Measurements from ENCODE around the gene DTWD1.
"Not testable (repeated sequence)": the region's sequence is repeated elsewhere in the genome, so short reads cannot be mapped to it uniquely, and the experiment has no call there.

Gene DTWD1

GRCh38 chr15:49620658-49621368, at the start of gene DTWD1, which contains the start of gene FAM227B:
TSS of gene DTWD1 (plus strand) at chr15:49621048. CDS start at chr15:49625168, 4,120 bp downstream.
TSS of gene FAM227B (minus strand) at chr15:49620818. CDS start at chr15:49615171, 5,647 bp downstream.
- peak; percentile 93 for DNase-seq (ENCODE audit: low spot score)

- DNase-seq (ENCODE audit: low spot score), result no peak
Measured at GRCh38 chr15:49573421-49573820, 47.4 kb upstream of the DTWD1 start.

- DNase-seq (ENCODE audit: low spot score), result no peak
Measured at GRCh38 chr15:49589030-49589429, 31.8 kb upstream of the DTWD1 start.

GRCh38 chr15:49592829-49593316, 28.0 kb upstream of the DTWD1 start:
- not testable (repeated sequence) for DNase-seq (ENCODE audit: low spot score)

GRCh38 chr15:49604625-49605409, 16.0 kb upstream of the DTWD1 start:
- DNase-seq (ENCODE audit: low spot score), result no peak

- DNase-seq (ENCODE audit: low spot score), result no peak
Measured at GRCh38 chr15:49605588-49605987, 15.3 kb upstream of the DTWD1 start.

- no peak for DNase-seq (ENCODE audit: low spot score)
Measured at GRCh38 chr15:49606594-49606993, 14.3 kb upstream of the DTWD1 start.

GRCh38 chr15:49610157-49610918, 10.5 kb upstream of the DTWD1 start:
- DNase-seq (ENCODE audit: low spot score), result no peak

GRCh38 chr15:49612240-49612639, 8.6 kb upstream of the DTWD1 start:
- not testable (repeated sequence) for DNase-seq (ENCODE audit: low spot score)

GRCh38 chr15:49619226-49619625, 1.6 kb upstream of the DTWD1 start:
- DNase-seq (ENCODE audit: low spot score), result no peak

- peak; percentile 55 for DNase-seq (ENCODE audit: low spot score)
Measured at GRCh38 chr15:49620199-49620598, 649 bp upstream of the DTWD1 start.

- DNase-seq (ENCODE audit: low spot score), result no peak
Measured at GRCh38 chr15:49621401-49621811, 558 bp downstream of the DTWD1 start.

GRCh38 chr15:49621887-49622286, 1.0 kb downstream of the DTWD1 start:
- DNase-seq (ENCODE audit: low spot score), result no peak

- no peak for DNase-seq (ENCODE audit: low spot score)
Measured at GRCh38 chr15:49622561-49622960, 1.7 kb downstream of the DTWD1 start.

GRCh38 chr15:49624056-49624455, 3.2 kb downstream of the DTWD1 start:
- no peak for DNase-seq (ENCODE audit: low spot score)

GRCh38 chr15:49625460-49626036, 4.7 kb downstream of the DTWD1 start:
- no peak for DNase-seq (ENCODE audit: low spot score)

GRCh38 chr15:49627407-49627877, 6.6 kb downstream of the DTWD1 start:
- peak; percentile 92 for DNase-seq (ENCODE audit: low spot score)

GRCh38 chr15:49628379-49628778, 7.5 kb downstream of the DTWD1 start:
- no peak for DNase-seq (ENCODE audit: low spot score)

- no peak for DNase-seq (ENCODE audit: low spot score)
Measured at GRCh38 chr15:49637857-49638256, 17.0 kb downstream of the DTWD1 start.

- DNase-seq (ENCODE audit: low spot score), result no peak
Measured at GRCh38 chr15:49644364-49644794, 23.5 kb downstream of the DTWD1 start.

- no peak for DNase-seq (ENCODE audit: low spot score)
Measured at GRCh38 chr15:49645277-49645676, 24.4 kb downstream of the DTWD1 start.

GRCh38 chr15:49645941-49646340, 25.1 kb downstream of the DTWD1 start:
- DNase-seq (ENCODE audit: low spot score), result no peak
